HG03575 (cell line): ENCODE data around the gene PNMA8C.

Source experiments
- ATAC-seq: cut with Tn5 transposase; IDR thresholded peaks from one replicate; pipeline ENCODE4 v1.9.1; 2021; ENCODE audit not compliant: unreplicated experiment, insufficient number of reproducible peaks, low FRiP score; ENCODE audit errors: extremely low read depth

Gene PNMA8C

DNA sequence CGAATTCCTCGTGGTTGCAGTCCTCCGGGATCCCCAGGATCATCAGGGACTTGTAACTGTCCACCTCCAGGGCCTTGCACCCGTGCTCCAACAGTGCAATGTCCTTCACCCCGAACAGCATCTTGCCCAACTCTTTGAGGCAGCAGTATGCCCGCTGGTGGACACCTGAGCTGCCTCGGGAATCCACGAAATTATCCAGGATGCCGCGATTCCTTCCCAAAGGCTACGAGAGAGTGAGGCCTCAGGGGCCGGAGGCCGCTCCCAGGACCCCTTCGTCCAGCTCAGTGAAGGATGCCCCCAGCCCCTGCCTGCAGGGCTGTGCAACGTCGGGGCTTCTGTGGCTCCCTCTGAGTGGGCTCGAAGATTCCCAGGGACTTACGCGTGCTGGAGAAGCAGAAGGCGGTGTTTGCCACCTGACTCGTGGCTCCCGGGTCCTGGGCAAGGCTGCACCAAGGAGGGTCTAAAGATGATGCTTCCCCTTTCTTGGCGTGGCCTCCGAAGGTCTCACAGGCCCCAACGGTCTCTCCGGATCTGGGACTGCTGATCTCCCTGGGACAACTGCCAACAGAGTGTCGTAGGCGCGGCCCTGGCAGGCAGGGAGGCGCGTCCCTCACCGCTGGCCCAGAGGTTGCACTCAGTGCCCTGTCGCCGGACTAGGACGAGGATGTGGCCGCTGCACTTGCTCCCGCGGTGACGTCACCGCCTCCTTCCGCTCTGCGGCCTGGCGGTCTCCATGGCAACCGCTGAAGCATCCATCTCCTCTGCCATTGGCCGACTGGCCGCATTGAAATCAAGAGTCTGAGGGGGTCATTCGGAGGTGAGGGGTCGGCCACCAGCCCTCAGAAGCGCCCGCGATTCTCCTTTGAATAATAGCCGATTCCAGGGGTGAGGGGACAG is at the start of gene PNMA8C:
Gene PNMA8C (minus strand): TSS at position 698 of the 897 bp plus-strand sequence. CDS start 577 bp downstream, at position 121.
- no peak for ATAC-seq

DNA sequence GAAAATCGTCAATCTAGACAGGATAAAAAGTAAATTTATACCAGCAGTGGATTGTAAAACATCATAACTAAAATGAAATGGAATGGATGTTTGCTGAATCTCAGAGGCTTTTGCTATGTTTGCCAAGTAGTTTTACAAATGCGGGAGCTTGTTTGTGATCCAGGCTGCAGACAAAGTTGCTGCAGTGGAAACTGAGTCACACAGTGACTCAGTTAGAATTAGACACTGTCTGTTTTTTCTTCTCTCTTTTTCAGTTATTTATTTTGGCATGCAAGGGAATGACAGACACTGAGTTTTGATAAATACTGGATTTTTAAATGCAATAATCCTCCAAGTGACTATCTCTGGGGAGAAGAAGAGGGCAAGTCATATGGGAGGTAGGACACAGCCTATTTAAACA is 47.2 kb upstream of the PNMA8C start:
- ATAC-seq, result no peak

DNA sequence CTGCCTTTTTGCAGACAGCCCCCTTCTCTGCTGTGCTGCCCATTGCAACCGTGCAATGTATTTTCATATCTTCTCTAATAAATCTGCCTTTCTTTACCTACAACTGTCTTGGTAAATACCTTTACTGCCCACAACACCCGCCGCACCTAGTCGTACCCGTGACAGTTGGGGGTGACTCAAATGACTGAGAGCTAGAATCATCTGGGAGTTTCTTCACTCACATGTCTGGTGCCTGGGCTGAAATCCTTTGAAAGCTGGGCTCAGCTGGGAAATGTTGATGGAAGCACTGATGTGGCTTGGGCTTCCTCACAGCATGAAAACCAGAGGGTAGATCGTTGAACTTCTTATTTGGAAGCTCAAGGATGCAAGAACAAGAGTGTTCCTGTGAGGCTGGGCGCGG is 45.5 kb upstream of the PNMA8C start:
- no peak for ATAC-seq

DNA sequence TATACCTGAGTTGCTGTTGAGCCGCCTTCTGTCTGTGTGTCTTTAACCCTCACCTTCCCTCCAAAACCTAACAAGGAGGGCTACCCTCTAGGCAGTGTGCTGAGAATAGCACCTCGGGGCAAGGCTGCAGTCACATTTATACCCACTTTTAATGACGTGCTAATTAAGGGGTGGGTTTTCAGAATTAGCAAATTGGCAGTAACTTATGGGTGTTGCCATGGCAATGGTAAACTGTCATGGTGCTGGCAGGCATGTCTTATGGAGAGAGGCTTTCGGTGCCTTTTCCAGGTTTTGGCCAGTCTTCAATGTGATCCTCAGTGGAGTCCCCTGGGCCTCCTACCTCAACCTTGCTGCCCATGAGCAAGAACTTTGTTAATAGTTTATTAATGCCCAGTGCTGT is 43.9 kb upstream of the PNMA8C start:
- no peak for ATAC-seq

DNA sequence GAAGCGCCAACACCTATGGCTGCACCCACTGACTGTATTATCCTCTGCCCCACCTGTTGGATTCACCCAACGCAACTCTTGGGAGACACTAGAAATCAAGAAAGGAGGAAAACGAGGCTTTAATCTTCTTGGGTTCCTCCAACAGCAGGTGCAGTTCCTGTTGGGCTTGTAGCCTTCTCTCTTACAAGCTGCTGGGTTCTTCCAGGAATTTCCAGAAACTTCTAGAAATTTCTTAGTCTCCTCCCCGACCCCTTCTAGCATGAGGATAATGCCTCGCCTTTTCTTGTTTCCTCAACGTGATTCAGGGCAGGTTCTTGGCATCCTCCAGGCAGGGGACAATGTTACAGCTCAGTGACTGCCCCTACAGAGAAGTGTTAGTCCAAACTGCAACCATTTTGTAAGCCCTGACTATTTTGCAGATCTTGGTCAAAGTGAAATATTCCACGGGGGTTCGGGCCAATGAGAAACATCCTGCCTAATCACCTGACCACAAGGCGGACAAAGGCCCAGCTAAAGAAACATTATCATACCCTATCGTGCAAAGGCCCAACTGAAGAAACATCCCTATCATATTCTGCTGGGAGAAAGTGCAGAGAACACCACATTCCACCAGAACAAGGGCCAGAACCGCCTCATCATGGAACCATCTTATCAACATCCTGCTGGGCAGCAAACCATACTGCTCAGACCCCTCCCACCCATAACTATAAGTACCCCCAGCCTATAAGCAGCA is 43.2 kb upstream of the PNMA8C start:
- ATAC-seq, result no peak

DNA sequence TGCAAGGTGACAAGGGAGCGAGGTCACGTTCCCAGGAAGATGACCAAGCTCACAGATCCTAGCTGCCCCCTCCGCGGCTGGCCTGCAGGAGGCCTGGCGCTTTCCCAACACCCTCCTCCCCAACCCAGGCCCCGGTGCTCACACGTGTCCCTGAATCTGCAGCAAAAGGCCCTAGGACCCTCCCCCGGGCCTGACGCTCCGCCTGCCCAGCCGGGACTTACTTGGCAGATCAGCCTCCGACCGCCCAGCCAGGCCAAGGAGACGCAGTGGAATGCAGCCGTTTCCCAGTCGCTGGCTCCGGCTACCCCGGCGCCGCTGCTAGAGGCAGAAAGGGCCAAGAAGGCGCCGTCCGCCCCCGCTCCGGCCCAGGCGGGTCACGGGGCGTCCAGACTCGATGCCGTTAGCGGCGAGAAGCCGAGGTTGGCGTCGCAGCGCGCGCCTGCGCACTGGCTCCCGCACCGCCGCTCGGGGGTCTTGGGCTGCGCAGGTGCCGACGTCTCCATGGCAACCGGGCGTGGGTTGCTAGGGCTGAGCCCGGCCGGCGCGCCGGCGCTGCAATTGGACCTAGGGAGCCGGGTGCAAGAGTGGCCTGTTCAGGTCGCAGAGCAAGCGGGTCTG is 42.5 kb upstream of the PNMA8C start, which contains the start of gene PNMA8A:
Gene PNMA8A (minus strand): TSS at position 448 of the 618 bp plus-strand sequence. CDS start 528 bp downstream, outside the sequence.
- no peak for ATAC-seq

DNA sequence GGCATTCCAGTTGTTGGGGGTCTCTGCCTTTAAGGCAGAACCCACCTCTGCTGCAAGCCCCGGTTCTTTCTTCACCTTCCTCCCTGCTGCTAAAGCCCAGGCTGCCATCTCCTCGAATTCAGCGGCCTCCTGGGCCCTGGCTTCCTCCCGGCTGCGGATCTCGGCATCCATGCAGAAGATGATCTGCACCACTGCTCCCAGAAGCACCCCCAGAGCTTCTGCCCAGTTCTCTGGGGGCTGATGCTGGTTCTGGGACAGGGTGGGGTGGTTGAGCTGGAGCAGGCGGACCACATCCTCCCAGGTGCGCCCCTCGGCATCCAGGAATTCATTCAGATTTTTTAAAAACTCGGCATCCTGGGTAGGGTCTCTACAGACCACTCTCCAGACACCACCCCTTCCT is 41.6 kb upstream of the PNMA8C start:
- no peak for ATAC-seq

DNA sequence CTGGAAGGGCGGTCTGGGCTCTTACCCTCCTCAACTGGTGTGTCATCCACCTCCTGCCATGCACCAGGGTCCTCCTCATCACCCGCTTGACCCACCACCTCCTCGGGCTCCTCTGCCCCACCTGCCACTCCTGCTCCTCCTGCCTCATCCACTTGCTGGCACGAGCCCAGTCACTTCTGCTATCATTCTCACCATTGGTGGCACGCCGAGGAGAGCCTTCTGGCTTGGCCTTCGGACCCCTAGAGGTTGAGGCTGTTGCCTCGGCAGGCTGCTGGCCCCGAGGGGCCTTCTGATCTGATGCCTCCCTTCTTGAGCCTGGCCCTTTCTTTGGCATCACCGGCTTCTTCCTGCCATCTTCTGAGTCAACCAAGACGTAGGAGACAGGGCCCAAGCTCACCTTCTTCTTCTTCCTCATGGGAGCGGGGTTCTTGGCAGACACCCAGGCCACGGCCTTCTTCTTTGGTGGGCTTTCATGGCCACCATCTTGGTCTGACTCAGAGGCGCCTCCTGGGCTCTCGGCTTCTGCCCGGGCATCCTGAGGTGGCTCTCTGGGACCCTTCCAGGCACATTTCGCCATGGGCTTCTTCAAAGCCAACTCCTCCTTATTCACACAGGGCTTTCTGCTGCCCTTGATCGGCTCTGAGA is 40.9 kb upstream of the PNMA8C start:
- ATAC-seq, result no peak

DNA sequence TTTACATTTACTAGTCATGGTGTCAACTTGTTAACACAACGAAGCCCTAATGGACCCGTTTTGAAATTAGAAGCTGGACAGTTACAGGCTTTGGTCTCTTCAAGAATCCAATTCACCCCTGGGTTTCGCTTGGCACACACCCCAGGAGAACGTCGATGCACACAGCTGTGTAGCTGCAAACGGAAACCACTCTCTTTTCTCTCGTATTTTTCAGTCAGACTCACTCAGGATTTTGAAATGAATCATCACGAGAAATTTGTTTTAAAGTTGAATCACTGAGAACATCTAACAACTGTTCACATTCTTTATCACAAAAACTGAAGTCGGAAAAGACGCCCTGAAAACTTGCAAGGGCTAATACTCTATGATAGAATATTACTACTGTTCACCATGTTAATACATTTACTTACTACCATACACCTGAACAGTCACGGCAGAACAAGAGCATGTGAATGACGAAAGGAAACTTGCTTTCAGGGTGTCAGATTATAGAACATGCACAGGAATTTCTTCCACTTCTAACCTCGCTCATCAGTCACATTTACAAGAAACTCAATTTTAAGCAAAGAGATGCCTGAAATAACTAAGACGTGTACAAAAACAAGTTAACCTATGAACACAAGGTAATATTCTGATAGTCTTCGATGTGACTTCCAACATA is 37.9 kb upstream of the PNMA8C start:
- ATAC-seq, result no peak

DNA sequence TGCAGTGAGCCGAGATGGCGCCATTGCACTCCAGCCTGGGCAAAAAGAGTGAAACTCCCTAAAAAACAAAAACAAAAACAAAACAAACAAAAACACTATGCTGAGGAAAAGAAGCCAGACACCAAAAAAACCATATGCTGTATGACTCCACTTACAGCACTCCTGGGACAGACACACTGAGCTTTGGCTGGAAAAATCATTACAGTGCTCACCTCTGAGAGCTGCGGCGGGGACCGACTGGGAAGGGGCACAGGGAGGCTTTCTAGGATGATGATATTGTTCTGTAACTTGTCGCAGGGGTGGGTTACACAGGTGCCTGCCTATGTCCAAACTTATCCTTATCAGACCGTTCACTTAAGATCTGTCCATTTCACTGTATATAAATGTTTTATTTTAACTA is 34.8 kb upstream of the PNMA8C start:
- ATAC-seq, result no peak

DNA sequence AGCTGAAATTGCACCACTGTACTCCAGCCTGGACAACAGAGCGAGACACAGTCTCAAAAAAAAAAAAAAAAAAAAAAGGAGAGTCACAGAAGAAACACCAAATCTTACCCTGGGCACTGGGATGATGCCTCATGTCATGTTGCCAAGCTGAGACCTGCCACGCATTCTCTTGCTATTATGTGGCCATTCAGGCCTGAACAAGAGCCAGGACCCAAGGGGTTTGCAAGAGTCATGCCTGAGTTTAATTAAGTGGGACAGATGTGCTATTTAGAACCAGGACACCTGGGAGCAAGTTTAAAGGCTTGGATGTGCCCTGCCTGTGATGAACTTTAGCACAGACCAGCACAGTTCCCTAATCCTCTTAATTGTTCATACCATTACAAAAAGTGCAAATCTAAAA is 32.8 kb upstream of the PNMA8C start:
- no peak for ATAC-seq

DNA sequence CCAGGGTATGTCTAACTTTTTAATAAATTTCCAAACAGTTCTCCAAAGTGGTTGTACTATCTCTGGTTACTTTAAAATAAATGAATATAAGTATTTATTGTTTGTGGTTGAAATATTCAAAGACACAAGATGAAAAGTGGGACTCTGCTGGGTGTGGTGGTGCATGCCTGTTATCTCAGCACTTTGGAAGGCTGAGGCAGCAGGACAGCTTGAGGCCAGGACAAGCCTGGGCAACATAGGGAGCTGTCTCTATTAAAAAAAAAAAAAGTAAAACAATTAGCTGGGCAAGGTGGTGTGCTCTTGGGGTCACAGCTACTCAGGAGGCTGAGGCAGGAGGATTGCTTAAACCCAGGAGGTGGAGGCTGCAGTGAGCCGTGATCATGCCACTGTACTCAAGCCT is 32.2 kb upstream of the PNMA8C start:
- ATAC-seq, result no peak

DNA sequence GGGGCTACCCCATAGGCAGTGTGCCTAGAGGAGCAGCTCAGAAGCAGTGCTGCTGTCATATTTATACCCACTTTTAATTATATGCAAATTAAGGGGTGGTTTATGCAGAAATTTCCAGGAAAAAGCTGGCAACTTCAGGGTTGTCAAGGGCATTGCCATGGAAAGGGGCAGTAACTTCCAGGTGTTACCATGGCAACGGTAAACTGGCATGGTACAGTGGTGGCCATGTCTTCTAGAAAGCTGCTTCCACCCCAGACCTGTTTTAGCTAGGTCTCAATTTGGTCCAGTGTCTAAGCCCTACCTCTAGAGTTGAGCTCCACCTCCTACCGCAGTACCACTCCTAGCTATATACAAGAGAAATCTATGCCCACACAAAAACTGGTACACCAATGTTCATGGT is 31.3 kb upstream of the PNMA8C start:
- no peak for ATAC-seq

DNA sequence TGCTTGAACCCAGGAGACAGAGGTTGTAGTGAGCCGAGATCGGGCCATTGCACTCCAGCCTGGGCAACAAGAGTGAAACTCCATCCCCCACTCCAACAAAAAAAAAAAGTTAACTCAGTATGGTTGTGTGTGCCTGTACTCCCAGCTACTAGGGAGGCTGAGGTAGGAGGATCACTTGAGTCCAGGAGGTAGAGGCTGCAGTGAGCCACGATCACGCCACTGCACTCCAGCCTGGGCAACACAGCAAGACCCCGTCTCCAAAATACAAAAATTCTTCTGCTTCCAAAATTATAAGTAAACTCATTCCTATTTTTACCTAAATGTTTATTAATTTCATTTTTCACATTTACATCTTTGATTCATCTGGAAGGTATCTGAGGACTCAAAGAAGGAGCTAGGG is 28.2 kb upstream of the PNMA8C start:
- ATAC-seq, result no peak

DNA sequence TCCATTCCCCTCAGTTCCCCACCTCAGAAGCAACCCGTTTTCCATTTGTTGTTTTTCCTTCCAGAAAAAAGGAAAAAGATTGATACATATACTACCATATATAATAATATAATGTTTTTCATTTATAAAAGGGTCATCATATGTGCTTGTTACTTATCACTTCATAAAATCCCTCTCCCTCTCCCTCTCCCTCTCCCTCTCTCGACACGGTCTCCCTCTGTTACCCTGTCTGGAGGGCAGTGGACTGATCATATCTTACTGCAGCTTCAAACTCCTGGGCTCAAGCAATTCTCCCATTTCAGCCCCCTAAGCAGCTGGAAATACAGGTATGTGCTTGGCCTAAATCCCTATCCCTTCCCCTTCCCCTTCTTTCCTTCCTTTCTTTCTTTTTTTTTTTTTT is 25.5 kb upstream of the PNMA8C start:
- ATAC-seq, result no peak

DNA sequence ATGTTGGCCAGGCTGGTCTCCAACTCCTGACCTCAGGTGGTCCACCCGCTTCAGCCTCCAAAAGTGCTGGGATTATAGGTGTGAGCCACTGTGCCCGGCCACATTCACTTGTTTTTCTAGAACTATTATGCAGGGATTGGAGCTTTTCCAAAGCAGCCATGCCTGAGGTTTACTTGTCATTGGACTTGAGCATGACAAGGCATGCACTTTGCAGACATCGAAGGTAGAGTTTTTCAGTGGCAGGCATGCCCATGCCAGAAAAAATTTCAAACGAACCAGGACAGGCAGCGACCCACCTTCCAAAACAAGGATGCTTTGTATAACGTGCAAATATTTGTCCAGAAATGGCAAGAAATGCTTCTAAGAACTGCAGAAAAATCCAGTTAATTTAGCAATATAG is 24.9 kb upstream of the PNMA8C start:
- no peak for ATAC-seq

DNA sequence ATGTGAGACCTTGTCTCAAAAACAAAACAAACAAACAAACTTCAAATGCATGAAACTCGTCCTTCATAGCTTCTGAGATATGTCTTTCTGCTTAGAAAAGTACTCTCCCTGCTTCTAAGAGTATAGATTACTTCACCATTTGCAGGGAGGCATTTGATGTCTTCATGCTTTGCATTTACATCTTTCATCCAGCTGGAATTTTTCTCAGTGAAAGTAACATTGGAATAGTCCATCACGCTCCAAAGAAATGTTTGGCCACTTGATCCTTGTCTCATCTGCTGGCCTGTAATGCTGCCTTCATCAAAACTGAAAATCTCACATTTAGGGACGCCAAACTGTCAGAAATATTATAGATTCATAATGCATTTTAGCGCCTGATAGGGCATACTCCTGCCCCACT is 23.4 kb upstream of the PNMA8C start:
- ATAC-seq, result no peak

DNA sequence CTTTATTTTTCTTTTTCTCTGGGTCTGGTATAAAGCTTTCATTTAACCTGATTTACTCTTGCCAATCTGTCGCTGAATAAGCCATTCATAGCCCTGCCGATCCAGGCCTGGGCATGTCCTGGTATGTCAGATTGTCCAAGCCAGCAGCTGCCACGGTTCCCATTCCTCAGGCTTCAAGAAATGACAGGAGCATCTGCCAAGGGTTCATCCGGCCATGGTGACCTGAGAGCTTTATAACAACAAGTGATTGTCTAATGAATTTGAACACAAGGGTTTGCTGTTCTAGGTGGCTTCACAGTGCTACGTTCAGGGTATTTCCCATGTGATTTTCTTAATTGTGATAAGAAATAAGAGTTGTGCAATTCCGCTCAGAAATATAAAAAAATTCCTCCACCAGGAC is 22.6 kb upstream of the PNMA8C start:
- ATAC-seq, result no peak

DNA sequence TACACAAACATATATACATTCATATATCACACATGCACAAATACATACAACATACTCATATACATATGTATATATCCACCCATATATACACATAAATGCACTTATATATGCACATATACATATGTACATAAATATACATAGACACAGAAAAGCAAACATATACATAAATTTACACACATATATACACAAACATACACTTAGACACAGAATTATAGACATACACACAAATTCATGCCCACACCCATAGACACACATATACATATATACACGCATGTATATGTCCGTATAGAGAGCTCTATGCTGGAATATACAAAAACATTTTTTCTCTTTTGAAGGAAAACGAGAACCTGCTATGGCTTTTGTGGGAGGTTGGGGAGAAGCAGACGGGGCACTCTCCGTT is 22.0 kb upstream of the PNMA8C start:
- ATAC-seq, result no peak
